Superior temporal gyrus (tissue), 1 donor: ENCODE data around the gene UGT8.
"Not testable (repeated sequence)": the region's sequence is repeated elsewhere in the genome, so short reads cannot be mapped to it uniquely, and the experiment has no call there.

Experiments
- DNase-seq: peaks from one replicate; pipeline ENCODE4 v3.0.0-alpha.2; 2016; ENCODE audit errors: extremely low spot score

UGT8 gene

GRCh38 chr4:114606245-114606644 lies 7.6 kb downstream of the UGT8 start:
- no peak for DNase-seq

DNA sequence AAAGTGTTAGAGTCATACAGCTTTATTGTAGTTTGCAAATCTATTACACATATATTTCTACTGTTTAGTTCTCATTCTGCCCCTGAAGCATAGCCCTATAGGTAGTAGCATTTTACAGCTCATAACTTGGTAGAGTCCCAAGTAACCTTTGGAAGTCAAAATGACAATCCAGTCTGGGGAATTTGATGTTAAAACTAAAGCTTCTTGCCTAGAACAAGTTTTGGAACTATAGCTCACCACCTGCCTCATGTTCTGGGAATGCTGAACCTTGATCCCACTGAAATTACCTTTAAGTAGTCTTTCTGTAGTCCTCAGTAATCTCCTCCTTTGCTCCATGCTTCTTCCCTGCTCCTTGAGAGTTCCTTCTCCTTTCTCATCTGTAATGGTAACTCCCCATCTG lies 8.4 kb downstream of the UGT8 start:
- no peak for DNase-seq

- no peak for DNase-seq
Measured at GRCh38 chr4:114613560-114613959, 15.0 kb downstream of the UGT8 start.

DNA sequence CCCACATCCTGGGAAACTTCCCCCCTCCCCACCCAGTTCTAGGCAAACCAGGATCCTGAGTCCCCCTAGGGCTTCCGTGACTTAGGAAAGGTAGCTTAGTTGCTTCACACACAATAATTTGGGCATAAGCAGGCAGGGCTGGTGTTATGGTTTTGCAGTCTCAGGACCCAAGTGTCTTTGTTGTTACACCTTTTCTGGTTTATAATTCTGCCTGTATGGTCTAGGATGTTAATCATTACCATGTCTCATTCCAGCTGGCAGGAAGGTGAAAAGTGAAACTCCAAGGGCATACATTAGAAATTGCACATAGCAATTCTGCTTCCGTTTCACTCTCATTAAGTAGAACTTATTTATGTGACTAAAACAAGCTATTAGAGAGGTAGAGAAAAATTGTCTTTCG lies 16.8 kb downstream of the UGT8 start:
- DNase-seq = no peak

- DNase-seq = not testable (repeated sequence)
Measured at GRCh38 chr4:114616036-114616435, 17.4 kb downstream of the UGT8 start.

- no peak for DNase-seq
Measured at GRCh38 chr4:114626196-114626595, 27.6 kb downstream of the UGT8 start.

- peak; percentile 94 for DNase-seq
Measured at GRCh38 chr4:114636192-114636935, 37.8 kb downstream of the UGT8 start.

DNA sequence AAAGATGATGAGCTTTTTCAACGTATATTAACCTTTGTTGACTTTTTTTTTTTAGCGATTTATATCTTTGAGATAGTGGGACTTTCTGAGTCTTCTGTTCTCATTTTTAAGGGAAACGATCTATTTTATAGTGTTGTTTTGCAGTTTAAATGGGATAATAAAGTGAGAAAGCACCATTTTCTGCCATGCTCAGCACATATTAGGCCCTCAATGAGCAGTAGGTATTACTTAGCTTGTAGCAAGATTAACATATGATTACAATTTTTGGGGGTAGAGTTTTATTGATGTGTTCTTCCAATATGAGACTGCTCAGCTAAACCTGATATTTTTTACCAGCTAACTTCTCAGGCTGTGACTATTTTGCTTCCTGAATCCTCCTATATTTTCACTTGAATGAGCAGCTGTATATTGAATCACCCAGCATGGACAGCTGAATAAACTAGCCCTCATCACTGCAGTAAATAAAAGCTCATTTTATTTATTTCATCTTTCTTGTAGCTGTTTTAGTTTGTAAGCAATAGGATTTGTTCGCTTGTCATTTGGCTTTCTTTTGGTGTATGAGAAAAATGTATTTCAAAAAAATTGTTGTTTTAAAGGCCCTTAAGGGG lies 43.7 kb downstream of the UGT8 start:
- DNase-seq = no peak

- no peak for DNase-seq
Measured at GRCh38 chr4:114649908-114650307, 51.3 kb downstream of the UGT8 start.

DNA sequence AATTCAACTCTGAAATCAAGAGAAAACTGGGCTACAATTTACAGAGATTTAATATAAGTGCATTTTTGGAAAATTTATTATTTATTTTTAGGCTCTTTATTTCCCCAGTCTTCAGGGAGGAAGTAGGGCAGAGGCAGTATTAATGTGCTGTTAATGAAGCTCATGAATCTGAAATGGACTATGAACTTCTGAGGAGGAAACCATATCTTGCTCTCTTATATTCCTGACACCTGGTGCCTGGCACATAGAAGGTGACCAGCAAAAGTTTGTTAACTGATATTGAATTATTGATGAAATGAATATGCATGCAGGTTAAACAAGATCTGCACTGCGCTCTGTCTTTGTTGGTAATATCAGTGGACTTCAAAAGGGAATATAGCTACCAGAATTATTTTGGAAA lies 55.1 kb downstream of the UGT8 start:
- DNase-seq = no peak

DNA sequence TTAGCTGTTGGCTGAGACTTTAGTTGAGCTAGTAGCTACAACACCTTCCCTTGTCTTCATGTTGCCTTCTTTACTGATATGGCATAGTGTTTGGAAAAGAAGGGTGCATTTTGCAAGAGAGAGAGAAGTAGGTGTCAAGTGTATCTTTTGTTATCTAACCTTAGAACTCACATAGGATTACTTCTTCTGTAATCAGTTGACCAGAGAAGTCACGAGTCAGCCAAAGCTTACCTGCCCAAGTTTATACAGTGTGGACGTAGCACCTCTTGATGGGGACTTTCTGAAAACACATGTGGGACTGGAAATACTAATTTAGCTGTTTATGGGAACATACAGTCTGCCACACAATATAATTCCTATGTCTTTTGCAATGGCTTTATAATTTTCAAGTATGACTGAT lies 56.0 kb downstream of the UGT8 start:
- DNase-seq = no peak

GRCh38 chr4:114658179-114658578 lies 59.6 kb downstream of the UGT8 start:
- DNase-seq = peak; percentile 86

GRCh38 chr4:114658776-114659175 lies 60.2 kb downstream of the UGT8 start:
- DNase-seq = peak; percentile 59

DNA sequence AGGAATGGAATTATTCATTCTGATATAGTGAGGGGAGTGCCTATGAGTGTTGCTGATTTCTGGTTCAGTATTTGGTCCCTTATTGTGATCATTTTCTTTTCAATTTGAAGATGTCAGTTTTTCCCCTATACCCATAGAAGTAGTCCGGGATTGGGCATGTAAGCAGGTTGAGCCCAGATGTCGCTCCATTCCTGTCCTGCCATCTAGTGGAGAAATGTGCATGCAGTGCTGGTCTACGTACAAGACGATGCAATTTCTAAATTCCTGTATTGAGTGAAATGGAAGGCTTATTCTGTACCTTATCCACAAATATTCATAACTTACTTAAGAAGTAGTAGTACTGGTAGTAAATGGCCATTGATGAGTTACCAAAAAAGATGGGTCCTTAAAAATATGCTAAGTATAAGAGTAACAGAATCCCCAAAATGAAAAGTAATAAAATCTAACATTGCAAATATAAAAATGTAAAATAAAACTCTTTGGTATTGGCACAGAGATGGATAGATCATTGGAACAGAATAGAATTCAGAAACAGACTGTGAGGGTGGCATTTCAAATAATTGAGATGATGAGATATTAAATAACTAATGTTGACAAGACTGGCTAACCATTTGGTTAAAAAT lies 60.9 kb downstream of the UGT8 start:
- peak; percentile 97 for DNase-seq

DNA sequence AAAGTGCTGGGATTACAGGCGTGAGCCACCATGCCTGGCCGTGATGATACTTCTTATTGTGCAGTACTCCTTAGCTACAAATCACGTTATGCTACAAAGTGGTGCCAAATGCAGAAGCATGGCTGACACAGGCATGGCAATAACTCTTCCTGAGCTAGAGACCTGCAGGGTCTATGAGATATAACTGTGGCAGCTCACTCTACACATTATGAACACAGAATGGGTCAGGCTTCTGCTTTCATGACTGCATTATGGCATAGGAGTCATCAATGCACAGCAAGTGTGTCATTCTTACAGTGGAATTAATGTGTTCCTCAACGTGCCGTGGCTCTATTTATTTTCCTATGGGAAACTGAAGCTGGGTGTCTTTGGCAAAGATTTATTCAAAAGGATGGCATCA lies 64.5 kb downstream of the UGT8 start:
- no peak for DNase-seq

DNA sequence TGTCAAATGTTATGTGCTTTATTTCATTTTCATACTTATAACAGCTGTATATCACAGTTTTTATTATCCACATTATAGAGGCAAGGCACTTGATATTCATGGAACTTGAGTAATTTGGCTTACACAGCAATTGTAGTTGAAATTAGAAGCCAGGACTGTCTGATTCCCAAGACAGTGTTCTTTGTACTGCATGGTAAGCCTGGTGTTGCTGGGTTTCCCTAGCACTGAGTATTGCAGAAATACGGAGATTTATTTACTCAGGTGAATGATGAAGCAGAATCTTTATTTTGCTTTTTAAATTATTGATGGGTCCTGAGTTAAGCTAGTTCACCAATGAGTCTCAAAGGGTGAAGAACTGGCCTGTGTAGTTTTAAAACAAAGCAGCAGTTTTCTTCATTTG lies 70.0 kb downstream of the UGT8 start:
- no peak for DNase-seq

DNA sequence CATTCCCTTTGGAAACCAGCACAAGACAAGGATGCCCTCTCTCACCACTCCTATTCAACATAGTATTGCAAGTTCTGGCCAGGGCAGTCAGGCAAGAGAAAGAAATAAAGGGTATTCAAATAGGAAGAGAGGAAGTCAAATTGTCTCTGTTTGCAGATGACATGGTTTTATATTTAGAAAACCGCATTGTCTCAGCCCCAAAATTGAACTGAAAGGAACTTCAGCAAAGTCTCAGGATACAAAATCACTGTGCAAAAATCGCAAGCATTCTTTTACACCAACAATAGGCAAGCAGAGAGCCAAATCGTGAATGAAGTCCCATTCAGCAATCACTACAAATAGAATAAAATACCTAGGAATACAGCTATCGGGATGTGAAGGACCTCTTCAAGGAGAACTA lies 72.1 kb downstream of the UGT8 start:
- not testable (repeated sequence) for DNase-seq

GRCh38 chr4:114673306-114673705 lies 74.7 kb downstream of the UGT8 start:
- DNase-seq = no peak

GRCh38 chr4:114674080-114674479 lies 75.5 kb downstream of the UGT8 start:
- no peak for DNase-seq

- DNase-seq = no peak
Measured at GRCh38 chr4:114677346-114677979, 78.9 kb downstream of the UGT8 start.

DNA sequence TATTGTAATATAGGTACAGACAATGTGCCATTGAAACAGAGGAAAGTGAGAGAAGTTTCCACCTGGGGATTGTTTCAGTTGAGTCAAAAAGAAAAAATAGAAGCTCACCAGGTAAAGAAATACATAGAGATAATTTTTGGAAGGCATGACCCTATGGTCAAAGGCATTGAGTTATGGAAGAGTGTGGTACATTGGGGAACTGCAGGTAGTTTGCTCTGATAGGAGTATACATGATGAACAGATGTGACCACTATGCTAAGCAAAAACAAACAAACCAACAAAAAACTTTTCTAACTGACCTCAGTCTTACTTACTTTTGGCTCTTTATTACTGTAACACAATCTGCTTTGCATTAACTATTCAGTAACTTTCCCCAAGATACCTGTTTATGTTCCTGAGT lies 85.9 kb downstream of the UGT8 start:
- DNase-seq = no peak

GRCh38 chr4:114688059-114688458 lies 89.5 kb downstream of the UGT8 start:
- DNase-seq = peak; percentile 58

DNA sequence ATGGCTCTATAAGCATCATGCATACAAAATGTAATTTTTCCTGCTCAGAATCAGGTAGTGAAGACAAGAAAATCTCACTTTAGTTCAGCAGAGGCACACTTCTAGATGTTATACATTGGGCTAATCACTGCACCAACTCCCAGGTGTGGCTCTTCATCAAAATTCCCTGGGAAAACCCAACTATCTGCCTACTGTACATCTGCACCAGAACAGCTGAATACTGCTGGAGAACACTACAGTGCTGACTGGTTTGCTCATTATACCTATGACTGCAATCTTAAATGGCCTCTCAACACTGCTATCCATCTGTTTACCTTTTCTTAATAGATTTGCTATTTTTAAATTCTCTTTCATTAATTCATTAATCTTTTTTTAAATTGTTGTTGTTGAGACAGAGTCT lies 92.0 kb downstream of the UGT8 start:
- no peak for DNase-seq
